ENCODE data around the gene RYR3. TPM values are rescaled to one million over a fixed set of nuclear protein-coding genes. Genes with fewer than 3 reads are reported as not detected.

Gene RYR3
- total RNA-seq, 1 experiment from 2014 or later = 0.66 TPM

DNA sequence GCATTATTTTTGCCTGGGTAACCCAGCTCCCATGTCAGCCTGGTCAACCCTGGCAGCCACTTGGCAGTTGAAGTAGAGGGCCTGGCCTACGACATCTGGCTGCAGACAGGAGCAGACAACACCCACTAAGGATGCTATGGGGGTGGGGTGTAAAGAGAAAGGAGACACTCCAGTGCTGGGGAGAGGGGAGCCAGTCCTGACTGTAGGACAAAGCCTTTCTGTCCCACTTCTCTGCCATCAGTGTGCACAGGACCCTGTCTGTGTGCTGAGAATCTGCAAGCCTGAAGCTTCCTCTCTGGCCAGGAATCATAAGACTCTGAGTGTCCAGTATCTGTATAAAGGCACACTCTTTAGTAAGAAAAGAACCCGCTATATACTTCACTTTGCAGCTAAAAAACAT lies 561.2 kb downstream of the RYR3 start:
- intact Hi-C loops (cut with micrococcal nuclease; ENCODE audit: unreplicated experiment) = no loop called here
- Histone ChIP-seq H3K27me3 (replicated peaks; ENCODE audit: control insufficient read depth, insufficient read depth, low read length) (no peaks in the 10 kb centered on the region), H3K9me3 (no peaks in the 10 kb centered on the region), H3K4me3 (ENCODE audit: low read depth, low read length) (no peak overlapping the region), H3K36me3 (ENCODE audit: control insufficient read depth, insufficient read depth, low read length) (no peaks in the 10 kb centered on the region), H3K4me1 (no peaks in the 10 kb centered on the region)
- POLR2A ChIA-PET = no interaction called here
- Mint-ChIP-seq H3K4me3 (ENCODE audit: unreplicated experiment) (no peak overlapping the region), H3K27ac (ENCODE audit: unreplicated experiment) (no peak overlapping the region), H3K27me3 (ENCODE audit: insufficient read depth, unreplicated experiment) (no peaks in the 10 kb centered on the region), H3K9me3 (ENCODE audit: unreplicated experiment) (no peaks in the 10 kb centered on the region), H3K4me1 (ENCODE audit: low read depth, unreplicated experiment) (no peaks in the 10 kb centered on the region), H3K36me3 (ENCODE audit: insufficient read depth, unreplicated experiment) (no peaks in the 10 kb centered on the region)
- DNase-seq = no peak
- CTCF ChIA-PET = no interaction called here
- no TSS peak for BruUV-seq (replicated peaks)
- TF ChIP-seq, protein P1, sequence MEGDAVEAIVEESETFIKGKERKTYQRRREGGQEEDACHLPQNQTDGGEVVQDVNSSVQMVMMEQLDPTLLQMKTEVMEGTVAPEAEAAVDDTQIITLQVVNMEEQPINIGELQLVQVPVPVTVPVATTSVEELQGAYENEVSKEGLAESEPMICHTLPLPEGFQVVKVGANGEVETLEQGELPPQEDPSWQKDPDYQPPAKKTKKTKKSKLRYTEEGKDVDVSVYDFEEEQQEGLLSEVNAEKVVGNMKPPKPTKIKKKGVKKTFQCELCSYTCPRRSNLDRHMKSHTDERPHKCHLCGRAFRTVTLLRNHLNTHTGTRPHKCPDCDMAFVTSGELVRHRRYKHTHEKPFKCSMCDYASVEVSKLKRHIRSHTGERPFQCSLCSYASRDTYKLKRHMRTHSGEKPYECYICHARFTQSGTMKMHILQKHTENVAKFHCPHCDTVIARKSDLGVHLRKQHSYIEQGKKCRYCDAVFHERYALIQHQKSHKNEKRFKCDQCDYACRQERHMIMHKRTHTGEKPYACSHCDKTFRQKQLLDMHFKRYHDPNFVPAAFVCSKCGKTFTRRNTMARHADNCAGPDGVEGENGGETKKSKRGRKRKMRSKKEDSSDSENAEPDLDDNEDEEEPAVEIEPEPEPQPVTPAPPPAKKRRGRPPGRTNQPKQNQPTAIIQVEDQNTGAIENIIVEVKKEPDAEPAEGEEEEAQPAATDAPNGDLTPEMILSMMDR (IDR thresholded peaks at IDR 0.05; ENCODE audit: insufficient read depth in 1 of 2, low read depth in 1 of 2, low read length in 1 of 2, severe bottlenecking in 1 of 2, unreplicated experiment in 1 of 2) = no peak

DNA sequence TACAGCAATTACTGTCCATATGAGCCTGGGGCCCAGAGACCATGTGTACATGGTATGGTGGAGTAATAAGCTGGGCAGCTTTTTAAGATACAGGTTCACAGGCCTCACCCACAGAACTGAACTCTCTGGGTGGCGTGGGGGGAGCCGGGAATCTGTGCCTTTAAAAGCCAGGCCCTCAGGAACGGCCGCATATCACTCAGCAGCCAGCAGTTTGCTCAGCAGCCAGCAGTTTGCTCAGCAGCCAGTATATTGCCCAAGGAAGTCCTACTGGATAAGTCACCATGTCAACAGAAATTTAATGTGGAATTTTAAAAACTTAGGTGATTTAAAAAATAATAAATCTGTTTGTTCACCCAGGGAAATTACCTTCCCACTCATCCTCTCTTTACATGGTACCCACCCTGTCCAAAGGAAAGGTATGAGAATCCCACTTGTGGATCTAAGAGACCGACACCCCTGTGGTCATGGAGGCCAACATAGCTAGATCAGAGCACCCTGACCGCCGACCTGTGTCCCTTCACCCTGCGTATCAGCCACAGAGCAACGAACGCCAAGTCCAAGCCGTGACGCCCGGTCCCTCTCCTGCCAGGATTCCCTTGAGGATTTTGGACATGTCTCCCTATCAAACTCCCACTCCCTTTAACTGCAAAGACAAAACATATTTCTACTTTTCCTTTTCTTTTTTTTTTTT lies 561.8 kb downstream of the RYR3 start:
- Mint-ChIP-seq H3K27me3 (ENCODE audit: insufficient read depth, unreplicated experiment) (no peaks in the 10 kb centered on the region), H3K4me3 (ENCODE audit: unreplicated experiment) (no peak overlapping the region), H3K36me3 (ENCODE audit: insufficient read depth, unreplicated experiment) (no peaks in the 10 kb centered on the region), H3K27ac (ENCODE audit: unreplicated experiment) (no peak overlapping the region), H3K4me1 (ENCODE audit: low read depth, unreplicated experiment) (no peaks in the 10 kb centered on the region), H3K9me3 (ENCODE audit: unreplicated experiment) (no peaks in the 10 kb centered on the region)
- DNase-seq = no peak
- Histone ChIP-seq H3K36me3 (ENCODE audit: control insufficient read depth, insufficient read depth, low read length) (no peaks in the 10 kb centered on the region), H3K4me1 (no peaks in the 10 kb centered on the region), H3K9me3 (no peaks in the 10 kb centered on the region), H3K4me3 (ENCODE audit: low read depth, low read length) (no peak overlapping the region), H3K27me3 (replicated peaks; ENCODE audit: control insufficient read depth, insufficient read depth, low read length) (no peaks in the 10 kb centered on the region)
- TF ChIP-seq, protein P1 (IDR thresholded peaks at IDR 0.05; ENCODE audit: insufficient read depth in 1 of 2, low read depth in 1 of 2, low read length in 1 of 2, severe bottlenecking in 1 of 2, unreplicated experiment in 1 of 2) = no peak
- CTCF ChIA-PET = no interaction called here
- POLR2A ChIA-PET = no interaction called here
- BruUV-seq (replicated peaks) = no TSS peak
- intact Hi-C loops (cut with micrococcal nuclease; ENCODE audit: unreplicated experiment) = no loop called here

DNA sequence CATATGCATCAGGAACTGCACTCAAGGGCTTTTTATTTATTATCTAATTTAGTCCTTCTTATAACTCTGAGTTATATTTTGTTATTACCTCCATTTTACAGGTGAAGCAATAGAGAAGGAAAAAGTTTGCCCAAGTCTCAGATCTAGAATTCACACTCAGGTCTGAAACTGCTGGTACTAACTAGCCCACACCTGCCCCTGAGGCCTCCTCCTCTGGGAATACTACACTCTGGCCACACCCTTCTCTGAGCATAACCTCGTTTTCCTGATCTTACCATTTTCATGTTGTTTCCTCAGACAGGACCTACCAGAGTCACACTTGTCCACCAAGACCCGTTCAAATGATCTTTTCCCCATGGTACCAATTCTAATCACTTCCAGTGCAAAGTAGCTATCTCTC lies 563.4 kb downstream of the RYR3 start:
- intact Hi-C loops (cut with micrococcal nuclease; ENCODE audit: unreplicated experiment) = no loop called here
- TF ChIP-seq, protein P1 (IDR thresholded peaks at IDR 0.05; ENCODE audit: insufficient read depth in 1 of 2, low read depth in 1 of 2, low read length in 1 of 2, severe bottlenecking in 1 of 2, unreplicated experiment in 1 of 2) = no peak
- ChIA-PET CTCF (no interaction called here), POLR2A (no interaction called here)
- Mint-ChIP-seq H3K9me3 (ENCODE audit: unreplicated experiment) (no peaks in the 10 kb centered on the region), H3K27ac (ENCODE audit: unreplicated experiment) (no peak overlapping the region), H3K36me3 (ENCODE audit: insufficient read depth, unreplicated experiment) (no peaks in the 10 kb centered on the region), H3K4me3 (ENCODE audit: unreplicated experiment) (no peak overlapping the region), H3K27me3 (ENCODE audit: insufficient read depth, unreplicated experiment) (no peaks in the 10 kb centered on the region), H3K4me1 (ENCODE audit: low read depth, unreplicated experiment) (no peaks in the 10 kb centered on the region)
- H3K9me3 ChIP-seq = no peaks in the 10 kb centered on the region
- no peak for DNase-seq
- H3K4me3 ChIP-seq (ENCODE audit: low read depth, low read length) = no peak overlapping the region
- H3K36me3 ChIP-seq (ENCODE audit: control insufficient read depth, insufficient read depth, low read length) = no peaks in the 10 kb centered on the region
- no peaks in the 10 kb centered on the region for H3K27me3 ChIP-seq (replicated peaks; ENCODE audit: control insufficient read depth, insufficient read depth, low read length)
- BruUV-seq (replicated peaks) = no TSS peak
- no peaks in the 10 kb centered on the region for H3K4me1 ChIP-seq
